Hepatic stellate cell (primary cell): ENCODE data around the gene SMAD5.

ENCODE experiments used
- DNase-seq: peaks from one replicate; pipeline ENCODE4 v3.0.0; 2011; ENCODE audit warnings: low spot score

The SMAD5 gene

DNA sequence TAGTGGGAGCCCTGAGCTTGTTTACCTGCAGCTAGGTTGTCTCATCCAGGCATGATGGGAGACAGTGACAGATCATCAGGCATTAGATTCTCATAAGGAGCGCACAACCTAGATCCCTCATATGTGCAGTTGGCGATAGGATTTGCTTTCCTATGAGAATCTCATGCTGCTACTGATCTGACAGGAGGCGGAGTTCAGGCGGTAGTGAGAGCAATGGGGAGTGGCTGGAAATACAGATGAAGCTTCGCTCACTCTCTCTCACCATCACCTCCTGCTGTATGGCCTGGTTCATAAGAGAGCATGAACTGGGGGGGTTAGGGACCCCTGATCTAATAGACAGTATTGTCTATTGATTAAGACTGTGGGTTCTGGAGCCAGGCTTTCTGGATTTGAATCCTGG lies 24.9 kb downstream of the SMAD5 start:
- no peak for DNase-seq

GRCh38 chr5:136159457-136159856 lies 26.8 kb downstream of the SMAD5 start:
- DNase-seq: peak; percentile 11

GRCh38 chr5:136162008-136162407 lies 29.4 kb downstream of the SMAD5 start:
- no peak for DNase-seq

GRCh38 chr5:136164226-136164625 lies 31.6 kb downstream of the SMAD5 start:
- DNase-seq: no peak

GRCh38 chr5:136166909-136167308 lies 34.3 kb downstream of the SMAD5 start:
- DNase-seq: no peak

DNA sequence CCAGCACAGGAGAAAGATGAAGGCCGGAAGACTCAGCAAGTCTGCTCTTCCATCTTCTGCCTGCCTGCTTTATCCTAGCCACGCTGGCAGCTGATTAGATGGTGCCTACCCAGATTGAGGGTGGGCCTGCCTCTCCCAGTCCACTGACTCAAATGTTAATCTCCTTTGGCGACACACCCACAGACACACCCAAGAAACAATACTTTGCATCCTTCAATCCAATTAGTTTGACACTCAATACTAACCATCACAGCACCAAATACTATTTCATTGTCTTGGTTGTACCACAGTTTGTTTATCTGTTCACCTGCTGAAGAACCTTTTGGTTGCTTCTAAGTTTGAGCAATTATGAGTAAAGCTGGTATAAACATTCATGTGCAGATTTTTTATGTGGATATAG lies 36.6 kb downstream of the SMAD5 start:
- DNase-seq: no peak

DNA sequence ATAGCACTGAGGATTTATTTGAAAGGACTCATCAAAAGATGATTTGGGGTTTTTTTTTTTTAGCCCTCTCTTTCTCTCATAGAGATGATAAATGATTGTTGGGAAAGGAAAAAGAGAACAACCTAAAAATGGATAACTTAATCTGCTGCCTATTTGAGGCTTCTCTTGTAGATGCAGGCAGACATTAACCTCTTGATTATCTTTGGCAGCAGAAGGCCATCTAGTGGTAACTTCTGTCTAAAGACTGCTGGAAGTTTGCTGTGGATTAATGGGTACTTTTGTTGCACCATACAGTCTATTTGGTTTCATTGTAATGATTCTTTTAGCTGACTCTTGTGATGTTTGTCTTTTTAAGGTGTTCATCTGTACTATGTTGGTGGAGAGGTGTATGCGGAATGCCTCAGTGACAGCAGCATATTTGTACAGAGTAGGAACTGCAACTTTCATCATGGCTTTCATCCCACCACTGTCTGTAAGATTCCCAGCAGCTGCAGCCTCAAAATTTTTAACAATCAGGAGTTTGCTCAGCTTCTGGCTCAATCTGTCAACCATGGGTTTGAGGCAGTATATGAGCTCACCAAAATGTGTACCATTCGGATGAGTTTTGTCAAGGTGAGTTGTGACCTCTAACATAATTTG lies 41.5 kb downstream of the SMAD5 start:
- no peak for DNase-seq

DNA sequence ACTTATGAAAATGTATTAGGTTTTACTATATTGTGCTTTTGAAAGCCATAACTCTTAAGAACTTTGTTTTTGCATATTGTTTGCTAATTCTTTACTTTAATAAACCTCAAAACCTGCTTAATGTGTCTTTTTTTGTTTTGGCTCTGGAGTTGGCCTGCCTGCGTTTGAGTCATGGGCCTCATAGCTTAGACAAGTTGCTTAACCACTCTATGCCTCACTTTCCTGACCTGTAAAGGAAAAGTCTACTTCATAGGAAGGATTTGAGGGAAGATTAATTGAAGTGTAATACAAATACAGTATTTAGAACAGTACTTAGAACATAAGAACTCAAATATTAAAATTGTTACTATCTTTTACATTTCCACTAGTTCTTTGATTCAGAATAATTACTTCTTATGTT lies 50.0 kb downstream of the SMAD5 start:
- no peak for DNase-seq

GRCh38 chr5:136185974-136186665 lies 53.5 kb downstream of the SMAD5 start:
- no peak for DNase-seq

- no peak for DNase-seq
Measured at GRCh38 chr5:136186796-136187195, 54.2 kb downstream of the SMAD5 start.

DNA sequence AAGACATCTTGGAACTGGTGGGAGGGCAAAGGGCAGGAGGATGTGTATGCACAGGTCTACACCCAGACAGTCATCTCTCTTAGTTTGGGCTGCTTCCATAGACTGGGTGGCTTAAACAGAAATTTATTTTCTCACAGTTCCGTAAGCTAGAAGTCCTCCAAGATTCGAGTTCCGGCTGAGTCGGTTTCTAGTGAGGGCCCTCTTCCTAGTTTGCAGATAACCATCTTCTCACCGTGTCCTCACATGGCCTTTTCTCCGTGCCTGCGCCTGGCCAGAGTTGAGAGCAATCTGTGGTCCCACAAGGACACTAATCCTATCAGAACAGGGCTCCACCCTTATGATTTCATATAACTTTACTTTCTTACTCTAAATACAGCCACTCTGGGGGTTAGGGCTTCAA lies 56.2 kb downstream of the SMAD5 start:
- no peak for DNase-seq

- DNase-seq: no peak
Measured at GRCh38 chr5:136190091-136190720, 57.6 kb downstream of the SMAD5 start.

GRCh38 chr5:136190904-136191303 lies 58.3 kb downstream of the SMAD5 start:
- no peak for DNase-seq

GRCh38 chr5:136191304-136192014 lies 58.8 kb downstream of the SMAD5 start:
- DNase-seq: no peak

DNA sequence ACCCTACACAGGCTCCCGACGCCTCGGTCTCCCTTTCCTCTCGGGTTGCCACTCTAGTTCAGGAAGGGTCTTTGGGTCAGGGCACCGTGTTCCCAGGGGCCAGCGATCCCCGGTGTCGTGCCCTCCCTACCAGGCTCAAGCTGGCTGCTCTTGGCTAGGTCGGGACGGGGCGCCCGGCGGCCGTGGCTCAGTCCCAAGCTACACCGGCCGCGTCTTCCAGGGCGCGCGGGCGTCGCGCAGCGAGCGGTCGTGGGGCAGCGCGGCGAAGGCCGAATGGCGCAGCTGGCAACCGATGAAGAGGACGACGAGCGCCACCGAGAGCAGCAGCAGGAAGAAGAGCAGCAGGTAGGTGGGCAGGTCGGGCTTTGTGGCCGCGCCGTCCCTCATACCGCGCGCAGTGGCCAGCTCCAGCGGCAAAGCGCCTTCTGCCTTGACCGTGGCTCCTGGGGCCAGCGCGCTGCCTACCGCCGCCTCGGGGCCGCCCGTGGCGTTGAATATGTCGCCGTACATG lies 59.4 kb downstream of the SMAD5 start:
- DNase-seq: no peak

GRCh38 chr5:136192526-136193321 lies 60.1 kb downstream of the SMAD5 start, which contains the start of gene SMIM32:
Gene SMIM32 (minus strand): TSS chr5:136193162. CDS start chr5:136192524, 638 bp downstream.
- DNase-seq: peak; percentile 34

DNA sequence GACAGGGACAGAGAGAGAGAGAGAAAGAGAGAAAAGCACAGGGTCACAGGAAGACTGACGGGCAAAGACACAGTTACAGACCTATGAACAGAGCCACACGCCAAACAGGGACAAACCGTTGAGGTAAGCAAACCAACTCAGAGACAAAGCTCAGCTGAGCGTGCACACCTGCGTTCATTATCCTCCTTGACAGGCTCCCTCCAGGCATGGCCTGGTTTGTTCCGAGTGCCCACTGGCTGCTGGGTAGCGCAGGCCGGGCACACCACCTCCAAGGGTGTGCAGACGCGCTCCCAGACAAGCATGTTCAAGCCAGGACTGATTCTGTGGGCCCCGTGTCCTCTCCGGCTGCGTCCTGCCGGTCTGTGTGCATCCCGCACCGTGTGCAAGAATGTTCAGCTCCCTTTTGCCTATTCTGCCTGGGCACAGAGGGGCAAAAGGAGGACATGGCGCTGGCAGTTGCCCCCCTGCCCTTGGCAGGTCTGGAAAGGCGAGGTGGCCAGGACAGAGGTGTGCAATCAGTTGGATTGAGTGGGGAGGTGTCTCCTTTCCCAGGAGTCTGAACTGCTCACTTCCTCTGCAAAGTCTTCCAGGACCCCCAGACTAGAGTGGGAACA lies 60.8 kb downstream of the SMAD5 start:
- DNase-seq: no peak

- no peak for DNase-seq
Measured at GRCh38 chr5:136194576-136194975, 61.9 kb downstream of the SMAD5 start.

GRCh38 chr5:136195971-136196820 lies 63.6 kb downstream of the SMAD5 start:
- peak; percentile 34 for DNase-seq

DNA sequence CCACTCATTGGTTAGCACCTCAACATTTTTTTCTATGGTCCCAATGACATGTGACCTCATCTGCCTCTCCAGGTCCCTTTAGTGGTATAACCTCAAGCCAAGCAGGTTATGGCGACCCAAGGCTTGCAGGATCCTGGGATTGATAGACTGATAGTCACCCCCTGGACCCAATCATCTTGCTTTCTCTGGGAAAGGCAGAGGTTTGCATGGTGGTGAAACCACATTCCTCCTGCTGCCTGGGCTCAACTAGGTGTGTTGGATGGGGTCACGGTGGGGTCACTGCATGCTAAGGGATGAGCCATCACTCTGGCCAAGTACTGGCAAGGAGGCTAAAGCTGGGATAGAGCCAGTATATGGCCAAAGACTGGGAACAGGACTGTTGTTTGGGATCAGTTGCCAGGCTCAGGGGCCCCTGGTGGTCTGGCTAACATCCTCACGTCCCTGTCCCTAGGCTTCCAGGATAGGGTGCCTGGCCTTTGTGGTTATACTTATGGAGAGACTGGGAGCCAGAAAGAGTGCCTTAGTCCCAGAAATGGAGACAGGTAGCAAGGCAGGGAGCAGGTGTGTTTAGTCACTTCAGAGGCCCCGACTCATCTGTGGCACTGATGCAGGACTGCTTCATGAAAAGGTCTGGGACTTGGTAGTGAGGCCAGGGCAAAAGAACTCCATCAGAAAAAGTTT lies 65.0 kb downstream of the SMAD5 start:
- DNase-seq: no peak
